Activated T-cell treated with anti-CD3 and anti-CD28 coated beads, Interleukin-2, amount 50 U/mL, for 1 hour (primary cell): ENCODE measurements around the gene OR4F29.
"Not testable (repeated sequence)": the region's sequence is repeated elsewhere in the genome, so short reads cannot be mapped to it uniquely, and the experiment has no call there.

Experiments
- DNase-seq: peaks from one replicate; pipeline ENCODE4 v3.0.0-alpha.2; 2020

The OR4F29 gene

GRCh38 chr1:451578-451977 is at the start of gene OR4F29:
Gene OR4F29, minus strand, starts transcription at chr1:451678. Its CDS starts 0 bp downstream, at chr1:451678.
- not testable (repeated sequence) for DNase-seq
